ENCODE results near the gene PPP1R13B.

The PPP1R13B gene

GRCh38 chr14:103702497-103703432, 144.6 kb downstream of the PPP1R13B start:
- H3K9me3 ChIP-seq (replicated peaks in 1 of 11) = no peaks in the 10 kb centered on the region
- H3K4me3 ChIP-seq = no peak overlapping the region
- peak overlapping the region in 9 of 11 experiments; percentile 20 to 90 (median 79); a peak in 17 of 22 replicates for H3K27ac ChIP-seq
- peak overlapping the region in 10 of 11 experiments; percentile 16 to 74 (median 62); a peak in 17 of 22 replicates for H3K9ac ChIP-seq
- H3K27me3 ChIP-seq = no peaks in the 10 kb centered on the region
- no peak for TF ChIP-seq Cebpa-rat (IDR thresholded peaks at IDR 0.05)
- H3K4me1 ChIP-seq = peaks cover 38 to 81% (median 57%) of the 10 kb centered on the region in 10 experiments
- peak overlapping the region in 9 of 11 experiments; percentile 11 to 86 (median 71); a peak in 14 of 22 replicates for H3K4me2 ChIP-seq
- peaks cover 50 to 99% (median 80%) of the 10 kb centered on the region in 11 experiments for H4K20me1 ChIP-seq
- H3K36me3 ChIP-seq = peaks cover 90 to 96% (median 95%) of the 10 kb centered on the region in 11 experiments

- Histone ChIP-seq H3K9ac (peak overlapping the region in 9 of 11 experiments; percentile 16 to 74 (median 64); a peak in 16 of 22 replicates), H3K4me2 (peak overlapping the region in 9 of 11 experiments; percentile 11 to 86 (median 71); a peak in 18 of 22 replicates), H3K27me3 (no peaks in the 10 kb centered on the region), H3K36me3 (peaks cover 90 to 96% (median 95%) of the 10 kb centered on the region in 11 experiments), H3K4me3 (no peak overlapping the region), H4K20me1 (peaks cover 57 to 99% (median 84%) of the 10 kb centered on the region in 11 experiments), H3K27ac (peak overlapping the region in 9 of 11 experiments; percentile 20 to 90 (median 79); a peak in 17 of 22 replicates), H3K4me1 (peaks cover 40 to 87% (median 64%) of the 10 kb centered on the region in 10 experiments), H3K9me3 (replicated peaks in 1 of 11) (no peaks in the 10 kb centered on the region)
- no peak for TF ChIP-seq Cebpa-rat (IDR thresholded peaks at IDR 0.05)
Observed at GRCh38 chr14:103702095-103702494, 145.3 kb downstream of the PPP1R13B start.

GRCh38 chr14:103700753-103701490, 146.5 kb downstream of the PPP1R13B start:
- Histone ChIP-seq H3K36me3 (peaks cover 81 to 95% (median 85%) of the 10 kb centered on the region in 11 experiments), H3K4me2 (peak overlapping the region; percentile 5 to 86 (median 62); a peak in 19 of 22 replicates), H4K20me1 (peaks cover 67 to 99% (median 85%) of the 10 kb centered on the region in 11 experiments), H3K9ac (peak overlapping the region; percentile 5 to 74 (median 65); a peak in 17 of 22 replicates), H3K9me3 (replicated peaks in 1 of 11) (no peaks in the 10 kb centered on the region), H3K27me3 (no peaks in the 10 kb centered on the region), H3K4me1 (peaks cover 51 to 99% (median 75%) of the 10 kb centered on the region in 10 experiments), H3K4me3 (peak overlapping the region in 1 of 10 experiments; percentile 17; a peak in 1 of 20 replicates), H3K27ac (peak overlapping the region in 9 of 11 experiments; percentile 64 to 90 (median 79); a peak in 18 of 22 replicates)
- TF ChIP-seq Cebpa-rat (IDR thresholded peaks at IDR 0.05) = no peak

- H4K20me1 ChIP-seq = peaks cover 69 to 99% (median 85%) of the 10 kb centered on the region in 11 experiments
- peak overlapping the region in 10 of 11 experiments; percentile 12 to 71 (median 62); a peak in 13 of 22 replicates for H3K9ac ChIP-seq
- no peak for TF ChIP-seq Cebpa-rat (IDR thresholded peaks at IDR 0.05)
- H3K9me3 ChIP-seq (replicated peaks in 1 of 11) = no peaks in the 10 kb centered on the region
- H3K36me3 ChIP-seq = peaks cover 73 to 92% (median 77%) of the 10 kb centered on the region in 11 experiments
- no peaks in the 10 kb centered on the region for H3K27me3 ChIP-seq
- no peak overlapping the region for H3K4me3 ChIP-seq
- H3K4me2 ChIP-seq = peak overlapping the region; percentile 5 to 86 (median 62); a peak in 15 of 22 replicates
- H3K27ac ChIP-seq = peak overlapping the region in 9 of 11 experiments; percentile 64 to 90 (median 79); a peak in 18 of 22 replicates
- peaks cover 57 to 99% (median 82%) of the 10 kb centered on the region in 10 experiments for H3K4me1 ChIP-seq
Observed at GRCh38 chr14:103699901-103700752, 147.2 kb downstream of the PPP1R13B start.

GRCh38 chr14:103699261-103699661, 148.1 kb downstream of the PPP1R13B start:
- no peak for TF ChIP-seq Cebpa-rat (IDR thresholded peaks at IDR 0.05)
- peak overlapping the region in 5 of 11 experiments; percentile 37 to 66 (median 42); a peak in 6 of 22 replicates for H3K9ac ChIP-seq
- peaks cover 71 to 92% (median 78%) of the 10 kb centered on the region in 11 experiments for H3K36me3 ChIP-seq
- no peaks in the 10 kb centered on the region for H3K9me3 ChIP-seq (replicated peaks in 1 of 11)
- peaks cover 66 to 99% (median 87%) of the 10 kb centered on the region in 10 experiments for H3K4me1 ChIP-seq
- H3K27ac ChIP-seq = peak overlapping the region in 8 of 11 experiments; percentile 32 to 90 (median 79); a peak in 14 of 22 replicates
- no peaks in the 10 kb centered on the region for H3K27me3 ChIP-seq
- peaks cover 74 to 99% (median 87%) of the 10 kb centered on the region in 11 experiments for H4K20me1 ChIP-seq
- H3K4me2 ChIP-seq = peak overlapping the region in 5 of 11 experiments; percentile 7 to 86 (median 26); a peak in 4 of 22 replicates
- H3K4me3 ChIP-seq = no peak overlapping the region

DNA sequence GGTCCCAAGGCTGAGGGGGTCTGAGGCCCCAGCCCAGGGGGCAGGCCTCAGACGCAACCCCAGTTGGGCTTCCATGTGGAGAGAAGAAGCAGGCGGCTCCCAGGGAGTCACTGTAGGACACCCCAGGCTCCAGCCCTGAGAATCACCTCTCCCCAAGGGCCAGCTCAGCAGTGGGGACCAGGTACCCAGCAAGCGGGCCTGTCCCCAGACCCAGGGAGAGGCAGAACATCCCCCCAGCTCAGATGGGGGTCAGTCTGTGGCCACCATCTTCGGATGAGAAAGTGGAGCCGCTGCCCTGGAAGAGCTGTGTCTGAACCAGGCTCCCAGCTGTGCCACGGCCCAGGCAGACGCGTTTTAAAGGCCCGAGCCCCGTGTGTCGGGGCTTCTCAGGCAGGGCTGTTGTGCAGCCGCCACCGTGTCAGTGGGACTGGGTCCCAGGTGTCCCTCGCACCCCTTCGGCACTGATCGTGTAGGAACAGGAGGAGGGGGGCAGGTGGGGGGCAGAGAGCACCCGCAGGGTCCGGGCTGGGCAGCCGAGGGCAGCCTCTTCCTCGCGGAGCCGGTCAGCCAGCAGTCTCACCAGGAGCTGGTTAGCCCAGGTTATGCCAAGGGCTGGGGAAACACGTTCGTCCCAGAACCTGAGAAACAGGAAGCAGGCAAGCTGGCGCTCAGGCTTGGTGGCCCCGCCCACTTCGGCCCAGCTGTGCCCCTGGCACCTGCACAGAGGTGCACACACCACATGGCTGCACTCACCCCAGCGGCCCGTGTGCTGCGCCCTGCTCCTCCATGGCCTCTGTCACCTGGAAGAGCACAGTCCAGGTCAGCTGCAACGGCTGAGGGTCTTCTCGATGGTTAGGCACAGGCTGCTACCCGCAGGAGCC, 148.8 kb downstream of the PPP1R13B start:
- Histone ChIP-seq H3K27me3 (no peaks in the 10 kb centered on the region), H3K4me1 (peaks cover 68 to 99% (median 92%) of the 10 kb centered on the region in 10 experiments), H3K36me3 (peaks cover 71 to 92% (median 78%) of the 10 kb centered on the region in 11 experiments), H3K9ac (peak overlapping the region in 9 of 11 experiments; percentile 37 to 54 (median 45); a peak in 13 of 22 replicates), H3K4me2 (peak overlapping the region in 8 of 11 experiments; percentile 7 to 78 (median 16); a peak in 8 of 22 replicates), H3K4me3 (no peak overlapping the region), H3K27ac (peak overlapping the region in 8 of 11 experiments; percentile 30 to 84 (median 68); a peak in 17 of 22 replicates), H4K20me1 (peaks cover 78 to 99% (median 93%) of the 10 kb centered on the region in 11 experiments), H3K9me3 (replicated peaks in 1 of 11) (no peaks in the 10 kb centered on the region)
- TF ChIP-seq Cebpa-rat (IDR thresholded peaks at IDR 0.05) = no peak
